D721Med (cell line): ENCODE data around the gene OR7D2.
"Not testable (repeated sequence)": the region's sequence is repeated elsewhere in the genome, so short reads cannot be mapped to it uniquely, and the experiment has no call there.

ENCODE experiments used
- DNase-seq: peaks from one replicate; pipeline ENCODE4 v3.0.0; 2011; ENCODE audit warnings: low spot score; ENCODE audit not compliant: insufficient read length
- FAIRE-seq: peaks from 2 replicates; lab custom pipeline; 2011; peaks lifted over from hg19 to GRCh38; lab: Jason Lieb, UNC
- CTCF ChIP-seq: IDR thresholded peaks from 2 replicates; pipeline ENCODE4 v1.5.1; 2012; ENCODE audit warnings: mild to moderate bottlenecking, control low read depth; ENCODE audit not compliant: insufficient read depth; ENCODE audit errors: missing control alignments

Gene OR7D2

GRCh38 chr19:9189535-9189934 is 10.8 kb downstream of the OR7D2 start:
- FAIRE-seq (no peak), DNase-seq (no peak)
- TF ChIP-seq CTCF, result no peak

GRCh38 chr19:9198044-9198443 is 19.3 kb downstream of the OR7D2 start:
- not testable (repeated sequence) for FAIRE-seq, DNase-seq

GRCh38 chr19:9205501-9206113 is 26.8 kb downstream of the OR7D2 start:
- TF ChIP-seq CTCF, result peak; percentile 84
- FAIRE-seq (no peak), DNase-seq (peak; percentile 25)

GRCh38 chr19:9219489-9219888 is 40.7 kb downstream of the OR7D2 start, which contains the start of gene OR7D4:
OR7D4 (minus strand) TSS chr19:9219589; CDS start chr19:9214837, 4,752 bp downstream.
- TF ChIP-seq CTCF, result no peak
- DNase-seq (no peak), FAIRE-seq (no peak)
